KMS-11 (cell line): Measurements from ENCODE around the gene CDK6.
A peak's percentile ranks its signal among the peaks of the same experiment; 100 is the strongest.

ENCODE experiments used
- H2AFZ ChIP-seq: fragments of 200-600 bp; sonication (generic); 2 replicates; pipeline ENCODE4 v1.6.1; 2016; ENCODE audit warnings: antibody characterized with exemption, mixed run types, low read depth
- H3K27ac ChIP-seq: fragments of 200-600 bp; sonication (generic); 2 replicates; pipeline ENCODE4 v1.6.1; 2016; ENCODE audit warnings: mild to moderate bottlenecking, mixed run types
- H3K27me3 ChIP-seq: fragments of 200-600 bp; sonication (generic); 2 replicates; pipeline ENCODE4 v1.6.1; 2017; ENCODE audit warnings: mild to moderate bottlenecking, low read depth, mixed run types, moderate library complexity; ENCODE audit not compliant: insufficient read depth
- H3K36me3 ChIP-seq: fragments of 200-600 bp; sonication (generic); 2 replicates; pipeline ENCODE4 v1.6.1; 2017; ENCODE audit warnings: mild to moderate bottlenecking, mixed run types; ENCODE audit not compliant: insufficient read depth
- H3K4me1 ChIP-seq: fragments of 200-600 bp; sonication (generic); 2 replicates; pipeline ENCODE4 v1.6.1; 2016; ENCODE audit warnings: mild to moderate bottlenecking, low read depth, mixed run types; ENCODE audit not compliant: poor library complexity, severe bottlenecking
- H3K4me2 ChIP-seq: fragments of 200-600 bp; sonication (generic); 2 replicates; pipeline ENCODE4 v1.7.0; 2016; ENCODE audit warnings: mild to moderate bottlenecking, mixed run types
- H3K4me3 ChIP-seq: fragments of 200-600 bp; sonication (generic); IDR thresholded peaks from 2 replicates; pipeline ENCODE4 v1.6.1; 2017; ENCODE audit warnings: low read depth, low read length, mixed read lengths; ENCODE audit not compliant: insufficient read depth
- H3K79me2 ChIP-seq: fragments of 200-600 bp; sonication (generic); 2 replicates; pipeline ENCODE4 v1.6.1; 2016; ENCODE audit warnings: low read depth, mixed run types; ENCODE audit not compliant: insufficient read depth
- H3K9ac ChIP-seq: fragments of 200-600 bp; sonication (generic); 2 replicates; pipeline ENCODE4 v1.6.1; 2016; ENCODE audit warnings: mild to moderate bottlenecking, mixed run types
- H4K20me1 ChIP-seq: fragments of 200-600 bp; sonication (generic); 2 replicates; pipeline ENCODE4 v1.6.1; 2016; ENCODE audit warnings: mild to moderate bottlenecking, mixed run types; ENCODE audit not compliant: insufficient read depth
- TF ChIP-seq, protein P1 (sequence below): fragments of 200-600 bp; sonication (generic); conservative IDR thresholded peaks from 2 replicates; pipeline ENCODE4 v1.6.1; 2017; ENCODE audit warnings: low read depth, mild to moderate bottlenecking, antibody characterized with exemption, low read length, moderate library complexity, mixed read lengths

Gene CDK6

DNA sequence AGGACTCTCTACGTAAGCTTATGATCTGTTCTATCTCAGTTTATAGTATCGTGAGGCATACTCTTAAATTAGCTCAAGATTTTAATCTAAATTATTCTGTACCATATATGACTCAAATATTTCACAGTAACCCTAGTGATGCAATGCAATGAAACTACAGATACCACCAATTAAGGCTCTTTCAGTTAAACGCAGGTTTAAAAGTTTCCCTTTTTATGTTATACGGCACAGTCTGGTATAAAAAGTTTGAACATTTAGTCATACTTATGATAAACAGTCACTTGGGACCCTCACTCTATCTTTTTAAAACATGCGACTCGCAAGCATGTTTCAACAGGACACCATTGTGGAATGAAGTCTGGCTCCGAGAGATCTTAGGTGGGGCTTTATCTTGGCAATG lies 107.2 kb downstream of the CDK6 start:
- Histone ChIP-seq H3K27ac (no peak overlapping the region), H3K4me2 (peak overlapping the region; percentile 78; the same call in 1 of the 2 replicates), H3K36me3 (peaks cover 11% of the 10 kb centered on the region; the same call in 1 of the 2 replicates), H3K79me2 (peaks cover 97% of the 10 kb centered on the region), H3K4me1 (peaks cover 98% of the 10 kb centered on the region), H3K9ac (no peak overlapping the region), H2AFZ (no peak overlapping the region), H4K20me1 (no peaks in the 10 kb centered on the region), H3K4me3 (no peak overlapping the region), H3K27me3 (no peaks in the 10 kb centered on the region)
- TF ChIP-seq, protein P1, sequence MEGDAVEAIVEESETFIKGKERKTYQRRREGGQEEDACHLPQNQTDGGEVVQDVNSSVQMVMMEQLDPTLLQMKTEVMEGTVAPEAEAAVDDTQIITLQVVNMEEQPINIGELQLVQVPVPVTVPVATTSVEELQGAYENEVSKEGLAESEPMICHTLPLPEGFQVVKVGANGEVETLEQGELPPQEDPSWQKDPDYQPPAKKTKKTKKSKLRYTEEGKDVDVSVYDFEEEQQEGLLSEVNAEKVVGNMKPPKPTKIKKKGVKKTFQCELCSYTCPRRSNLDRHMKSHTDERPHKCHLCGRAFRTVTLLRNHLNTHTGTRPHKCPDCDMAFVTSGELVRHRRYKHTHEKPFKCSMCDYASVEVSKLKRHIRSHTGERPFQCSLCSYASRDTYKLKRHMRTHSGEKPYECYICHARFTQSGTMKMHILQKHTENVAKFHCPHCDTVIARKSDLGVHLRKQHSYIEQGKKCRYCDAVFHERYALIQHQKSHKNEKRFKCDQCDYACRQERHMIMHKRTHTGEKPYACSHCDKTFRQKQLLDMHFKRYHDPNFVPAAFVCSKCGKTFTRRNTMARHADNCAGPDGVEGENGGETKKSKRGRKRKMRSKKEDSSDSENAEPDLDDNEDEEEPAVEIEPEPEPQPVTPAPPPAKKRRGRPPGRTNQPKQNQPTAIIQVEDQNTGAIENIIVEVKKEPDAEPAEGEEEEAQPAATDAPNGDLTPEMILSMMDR, result no peak

DNA sequence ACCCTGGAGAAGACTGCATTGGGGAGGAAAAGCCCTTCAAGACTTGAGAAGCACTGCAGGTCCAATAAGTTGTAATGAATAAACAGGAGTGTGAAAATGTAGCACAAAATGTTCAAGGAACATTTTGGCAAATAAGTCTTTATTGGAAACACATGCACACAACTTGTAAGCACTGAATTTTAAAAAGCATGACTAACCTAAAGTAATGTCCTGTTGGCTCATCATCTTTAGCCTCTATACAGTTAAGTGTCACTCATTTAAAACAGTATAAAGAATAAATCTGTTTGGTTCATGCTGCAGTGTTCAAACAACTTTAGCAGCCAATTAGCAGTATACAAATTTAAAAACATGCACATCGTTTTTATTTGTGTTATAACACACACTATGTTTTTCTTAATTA lies 108.6 kb downstream of the CDK6 start:
- Histone ChIP-seq H3K79me2 (peaks cover 99% of the 10 kb centered on the region), H3K27ac (no peak overlapping the region; the same call in 1 of the 2 replicates), H3K27me3 (no peaks in the 10 kb centered on the region), H3K9ac (no peak overlapping the region), H3K36me3 (peaks cover 11% of the 10 kb centered on the region; the same call in 1 of the 2 replicates), H2AFZ (no peak overlapping the region), H3K4me1 (peaks cover 98% of the 10 kb centered on the region), H3K4me2 (no peak overlapping the region), H4K20me1 (no peaks in the 10 kb centered on the region), H3K4me3 (no peak overlapping the region)
- TF ChIP-seq, protein P1, result no peak

DNA sequence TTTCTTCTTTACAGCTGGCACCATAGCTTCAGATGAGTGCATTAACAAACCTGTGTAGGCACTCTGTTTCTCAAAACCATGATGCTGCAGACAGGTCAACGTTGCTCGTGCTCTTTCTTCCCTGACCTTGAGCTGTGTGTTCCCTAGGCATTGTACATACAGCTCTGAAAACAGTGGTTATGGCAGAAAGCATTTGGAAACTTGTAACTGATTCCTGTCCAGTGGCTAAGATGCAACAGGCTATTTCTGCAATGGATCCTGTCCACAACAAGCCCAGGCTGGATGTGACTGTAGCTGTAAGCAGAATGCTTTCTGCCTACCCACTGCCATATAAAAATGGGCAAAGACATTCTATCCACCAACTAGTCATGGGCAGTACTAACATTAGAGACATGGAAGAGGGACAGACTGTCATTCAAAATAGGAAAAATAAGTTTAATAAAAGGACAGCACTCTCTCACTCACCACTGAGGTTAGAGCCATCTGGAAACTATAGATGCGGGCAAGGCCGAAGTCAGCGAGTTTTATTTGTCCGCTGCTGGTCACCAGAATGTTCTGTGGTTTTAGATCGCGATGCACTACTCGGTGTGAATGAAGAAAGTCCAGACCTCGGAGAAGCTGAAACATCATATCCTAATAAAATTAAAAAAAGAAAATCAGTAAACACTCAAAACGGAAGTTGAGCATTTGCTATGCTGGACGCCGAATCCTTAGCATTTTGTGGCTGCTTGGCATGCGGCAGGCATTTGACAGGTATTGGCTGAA lies 111.0 kb downstream of the CDK6 start:
- H4K20me1 ChIP-seq, result no peaks in the 10 kb centered on the region
- H3K27me3 ChIP-seq, result no peaks in the 10 kb centered on the region
- H3K4me2 ChIP-seq, result no peak overlapping the region
- H3K36me3 ChIP-seq, result peaks cover 11% of the 10 kb centered on the region; the same call in 1 of the 2 replicates
- H3K9ac ChIP-seq, result no peak overlapping the region
- no peak overlapping the region for H2AFZ ChIP-seq
- H3K4me3 ChIP-seq, result no peak overlapping the region
- H3K4me1 ChIP-seq, result peaks cover 98% of the 10 kb centered on the region
- H3K27ac ChIP-seq, result no peak overlapping the region; the same call in 1 of the 2 replicates
- H3K79me2 ChIP-seq, result peaks cover 96% of the 10 kb centered on the region
- TF ChIP-seq, protein P1, result no peak

GRCh38 chr7:92723943-92724342 lies 112.4 kb downstream of the CDK6 start:
- TF ChIP-seq, protein P1, result no peak
- Histone ChIP-seq H3K79me2 (peaks cover 96% of the 10 kb centered on the region), H4K20me1 (no peaks in the 10 kb centered on the region), H3K27ac (peak overlapping the region; percentile 76; the same call in 1 of the 2 replicates), H3K4me3 (no peak overlapping the region), H3K27me3 (no peaks in the 10 kb centered on the region), H3K9ac (no peak overlapping the region), H3K36me3 (peaks cover 11% of the 10 kb centered on the region; the same call in 1 of the 2 replicates), H3K4me1 (peaks cover 98% of the 10 kb centered on the region), H3K4me2 (peak overlapping the region; percentile 66; the same call in 1 of the 2 replicates), H2AFZ (no peak overlapping the region)
